ENCODE data around the gene BICDL2.

Gene BICDL2

DNA sequence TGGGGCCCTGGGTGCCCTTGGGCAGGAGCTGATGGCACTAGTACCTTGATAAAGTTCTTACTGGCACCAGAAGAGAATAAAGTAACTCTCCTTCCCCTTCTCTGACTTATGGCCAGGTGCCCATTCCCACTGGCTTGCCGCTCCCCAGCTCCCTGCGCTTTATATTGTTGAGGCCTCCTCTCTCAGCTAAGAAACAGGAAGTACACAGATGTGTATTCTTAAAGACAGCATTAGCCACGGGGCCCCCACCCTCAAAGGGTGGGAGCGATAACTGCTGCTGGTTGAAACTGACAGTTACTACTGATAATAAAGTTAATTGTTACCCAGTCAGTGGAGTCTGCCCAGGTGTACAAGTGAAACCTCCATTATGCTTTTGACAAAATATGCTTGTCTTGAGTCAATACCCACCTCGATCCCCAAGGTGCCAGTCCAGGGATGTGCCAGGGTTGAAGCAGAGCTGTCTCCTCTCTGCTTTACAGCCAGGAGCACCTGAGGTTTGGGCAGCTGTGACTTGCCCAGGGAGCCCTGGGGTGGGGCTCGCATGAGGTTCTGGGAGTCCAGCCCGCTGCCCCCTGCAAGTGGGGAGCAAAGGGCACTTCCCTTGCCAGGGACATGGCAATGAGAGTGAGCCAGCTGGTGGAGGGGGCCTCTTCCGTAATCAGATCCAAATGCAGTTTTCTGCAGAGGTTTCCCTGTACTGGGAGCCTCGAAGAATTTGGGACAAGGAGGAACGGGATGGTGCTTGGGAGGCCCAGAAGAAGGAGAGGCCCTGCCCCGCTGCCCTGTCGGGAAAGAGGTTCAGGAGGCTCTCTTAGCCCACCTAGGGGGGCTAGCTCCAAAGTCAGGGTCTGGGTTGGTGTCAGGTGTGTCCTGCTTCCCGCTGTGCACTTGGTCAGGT is 29.4 kb downstream of the BICDL2 start:
- DNase-seq: no peak

DNA sequence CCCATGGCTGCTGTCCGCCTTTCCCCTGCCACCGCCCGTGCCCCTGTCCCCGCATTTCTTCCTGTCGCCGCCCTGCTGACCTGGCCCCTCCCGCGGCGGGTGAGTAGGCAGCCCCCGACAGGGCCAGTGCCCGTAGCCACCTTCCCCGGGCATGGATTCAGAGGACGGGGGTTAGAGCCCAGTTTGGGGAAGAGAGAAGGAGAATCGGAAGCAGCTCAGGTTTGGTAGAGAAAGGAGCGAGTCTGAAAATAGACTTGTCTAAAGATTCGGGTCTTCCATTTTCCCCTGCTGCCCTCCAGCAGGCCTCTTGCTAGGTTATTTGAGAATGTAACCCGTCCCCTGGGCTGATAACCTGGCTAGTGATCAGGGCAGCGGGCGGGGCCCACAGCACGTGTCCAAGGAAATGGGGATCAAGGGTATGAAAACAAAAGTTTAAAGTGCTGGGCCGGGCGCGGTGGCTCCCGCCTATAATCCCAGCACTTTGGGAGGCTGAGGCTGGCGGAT is 31.9 kb downstream of the BICDL2 start:
- no peak for DNase-seq

DNA sequence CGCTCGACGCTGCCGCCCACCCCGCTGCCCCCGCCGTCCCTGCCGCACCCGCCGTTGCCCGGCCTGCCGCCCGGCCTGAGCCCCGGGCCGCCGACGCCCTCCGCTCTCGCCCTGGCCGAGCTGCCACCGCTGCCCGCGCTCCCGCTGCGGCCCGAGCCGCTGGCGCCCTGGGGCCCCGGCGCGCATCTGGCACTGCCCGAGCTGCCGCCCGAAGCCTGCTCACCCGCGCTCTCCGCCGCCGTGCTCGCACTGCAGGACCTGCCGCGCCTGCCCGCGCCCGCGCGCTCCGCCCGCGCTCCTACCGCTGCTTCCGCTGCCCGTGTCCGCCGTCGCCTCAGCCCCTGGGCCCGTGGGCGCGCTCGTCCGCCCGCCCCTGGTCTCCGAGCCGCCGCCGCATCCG is 32.4 kb downstream of the BICDL2 start:
- no peak for DNase-seq

DNA sequence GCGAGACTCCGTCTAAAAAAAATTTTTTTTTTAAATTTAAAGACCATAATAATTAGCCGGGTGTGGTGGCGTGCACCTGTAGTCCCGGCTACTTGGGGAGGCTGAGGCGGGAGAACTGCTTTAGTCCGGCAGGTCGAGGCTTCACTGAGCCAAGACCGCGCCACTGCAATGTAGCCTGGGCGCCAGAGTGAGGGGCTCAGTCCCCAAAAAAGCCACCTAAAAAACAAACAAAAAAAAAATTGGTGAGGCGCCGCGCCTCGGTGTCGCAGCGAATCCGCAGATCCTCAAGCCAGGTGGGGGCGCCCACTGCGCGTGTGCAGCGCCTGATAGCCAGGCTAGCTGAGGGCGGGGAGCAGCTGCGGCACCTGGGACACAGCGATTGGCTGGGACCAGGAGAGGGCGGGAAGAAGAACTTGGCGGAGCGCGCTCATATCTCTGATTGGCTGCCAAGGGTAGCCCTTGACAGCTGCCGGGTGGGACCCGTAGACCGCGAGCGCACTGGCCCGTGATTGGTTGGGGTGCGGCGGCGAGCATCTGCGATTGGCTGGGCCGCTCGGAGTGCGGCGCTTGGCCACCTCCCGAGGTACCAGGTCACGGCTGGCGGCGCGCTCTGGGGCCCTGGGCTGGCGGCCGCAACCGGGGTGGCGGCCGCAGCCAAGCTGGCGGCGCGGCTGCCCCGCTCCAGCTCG is 33.0 kb downstream of the BICDL2 start:
- DNase-seq: peak; percentile 93

DNA sequence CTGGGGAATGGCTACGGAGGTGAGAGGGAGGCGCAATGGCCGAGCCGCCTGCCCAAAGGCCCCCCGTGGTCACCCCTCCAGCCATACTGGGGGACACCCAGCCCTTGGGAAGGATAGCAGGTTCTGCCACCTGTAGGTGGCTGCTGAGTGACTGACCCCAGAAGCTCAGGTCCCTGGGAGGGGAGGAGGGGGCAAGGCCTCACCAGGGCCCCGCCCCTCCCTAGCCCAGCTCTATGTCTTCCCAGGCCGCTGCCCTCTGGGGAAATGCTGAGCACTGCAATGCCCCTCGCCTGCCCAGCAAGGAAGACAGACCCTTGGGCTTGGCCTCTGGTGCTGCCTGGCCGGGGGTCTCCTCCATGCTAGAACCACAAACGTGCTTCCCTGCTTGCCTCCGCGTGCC is 35.4 kb downstream of the BICDL2 start:
- no peak for DNase-seq

DNA sequence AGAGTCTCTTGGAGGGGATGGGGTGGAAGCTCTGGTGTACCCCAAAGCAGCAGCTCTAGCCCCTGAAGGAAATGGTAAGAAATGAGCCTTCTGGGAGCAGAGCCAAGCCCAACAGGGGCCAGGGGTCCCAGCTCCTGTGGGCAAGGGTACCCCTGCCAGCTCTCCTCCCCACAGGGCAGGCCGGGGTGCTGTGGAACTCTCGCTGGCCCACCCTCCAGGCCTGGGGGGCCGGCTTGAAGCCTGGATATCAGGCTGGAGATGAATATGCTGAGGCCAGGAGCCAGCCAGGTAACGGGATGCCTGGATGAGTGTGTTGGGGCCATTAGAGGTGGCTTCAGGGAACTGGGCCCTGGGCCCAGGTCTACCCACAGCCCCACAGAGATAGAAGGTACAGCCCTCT is 36.2 kb downstream of the BICDL2 start:
- no peak for DNase-seq

DNA sequence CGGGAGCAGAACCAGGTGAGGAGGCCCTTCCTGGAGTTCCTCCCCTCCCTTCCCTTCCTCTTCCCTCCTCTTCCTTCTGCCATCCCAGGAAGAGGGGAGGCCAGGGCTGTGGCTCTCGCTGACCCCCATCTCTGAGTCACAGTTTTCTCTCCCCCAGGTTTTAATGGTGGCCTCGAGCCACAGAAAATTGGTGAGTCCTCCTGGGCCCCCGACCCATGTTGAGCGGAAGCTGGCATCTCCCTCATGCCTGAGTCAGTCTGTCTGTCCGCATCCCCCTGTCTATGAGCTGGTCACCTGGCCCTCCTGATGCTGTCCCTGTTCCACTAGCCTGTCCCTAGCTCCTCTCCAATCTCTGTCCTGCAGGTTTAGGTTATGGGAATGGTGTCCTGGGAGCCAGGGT is 36.8 kb downstream of the BICDL2 start:
- DNase-seq: no peak

DNA sequence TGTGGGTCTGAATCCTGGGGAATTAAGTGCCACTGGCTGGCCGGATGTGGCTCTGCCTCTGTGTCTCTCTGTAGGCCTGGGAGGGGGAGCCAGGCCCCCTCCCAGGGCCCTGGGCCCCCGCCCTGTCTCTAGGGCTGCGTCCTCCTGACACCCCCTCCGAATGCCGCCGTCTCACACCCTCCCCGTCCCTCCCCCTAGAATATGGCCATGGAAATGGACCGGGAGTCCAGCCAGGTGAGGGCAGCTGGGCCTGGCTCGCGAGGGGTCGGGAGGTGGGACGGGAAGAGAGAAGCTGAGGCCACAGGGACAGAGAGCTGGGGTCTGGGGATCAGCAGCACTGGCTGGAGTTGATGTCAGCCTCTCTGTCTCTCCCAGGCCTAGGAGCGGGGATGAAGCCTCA is 40.4 kb downstream of the BICDL2 start:
- no peak for DNase-seq

DNA sequence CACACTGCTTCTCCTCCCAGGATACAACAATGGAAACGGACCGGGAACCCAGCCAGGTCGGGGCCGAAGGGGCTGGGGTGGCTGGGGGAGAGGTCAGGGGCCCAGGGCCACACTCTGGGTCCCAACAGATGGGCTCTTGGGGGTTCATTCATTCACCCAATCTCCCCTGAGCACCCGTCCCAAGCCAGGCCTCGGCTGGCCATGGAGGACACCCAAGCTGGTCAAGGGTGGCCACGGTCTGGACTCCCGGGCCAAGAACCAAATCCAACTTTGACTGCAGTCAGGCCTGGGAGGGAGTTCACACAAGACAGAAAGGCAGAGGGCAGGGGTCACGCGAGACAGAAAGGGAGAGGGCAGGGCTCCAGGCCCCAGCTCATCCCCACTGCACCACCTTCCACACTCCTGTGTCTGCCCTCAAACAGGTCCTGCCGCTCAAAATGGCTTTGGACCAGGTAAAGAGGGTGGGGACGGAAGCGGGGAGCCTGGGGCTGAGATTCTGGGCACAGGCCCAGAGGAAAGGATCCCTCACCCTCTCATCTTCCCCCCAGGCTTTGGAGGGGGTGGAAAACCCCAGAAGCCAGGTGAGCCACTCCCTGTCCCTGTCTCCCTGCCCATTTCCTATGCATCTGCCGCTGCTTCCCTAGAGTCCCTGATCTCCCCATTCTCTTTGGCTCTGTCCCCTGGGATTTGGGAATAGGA is 44.2 kb downstream of the BICDL2 start:
- no peak for DNase-seq

DNA sequence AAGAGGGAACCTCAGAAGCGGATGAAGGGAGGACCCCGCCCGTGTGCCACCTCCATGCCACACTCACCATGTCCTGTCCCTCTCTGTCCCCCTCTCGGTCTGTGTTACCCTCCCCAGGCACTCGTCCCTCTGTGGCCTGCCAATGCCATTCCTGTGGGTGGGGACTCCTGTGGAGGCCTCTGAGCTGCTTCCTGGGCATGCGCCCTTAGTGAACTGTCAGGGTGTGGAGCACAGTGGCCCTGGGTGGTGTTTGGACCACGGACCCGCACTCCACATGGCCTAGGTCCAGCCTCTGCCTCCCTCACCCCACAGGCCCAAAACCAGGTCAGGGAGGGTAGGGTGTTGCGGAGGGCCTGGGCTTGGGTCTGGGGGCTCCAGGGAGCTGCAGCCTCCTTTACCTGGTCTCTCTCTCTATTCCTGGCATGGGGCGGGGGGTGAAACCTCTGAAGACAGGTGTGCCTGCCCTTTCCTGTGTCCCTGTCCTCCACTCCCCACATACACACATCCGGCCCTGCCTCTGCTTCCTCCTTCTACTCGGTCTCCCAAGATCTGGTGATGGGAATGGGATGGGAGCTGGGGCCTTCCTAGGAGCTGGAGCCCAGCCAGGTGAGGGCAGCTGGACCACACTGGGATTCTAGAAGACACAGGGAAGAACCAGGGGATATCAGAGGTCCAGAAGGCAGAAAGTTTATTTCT is 45.0 kb downstream of the BICDL2 start:
- DNase-seq: no peak

DNA sequence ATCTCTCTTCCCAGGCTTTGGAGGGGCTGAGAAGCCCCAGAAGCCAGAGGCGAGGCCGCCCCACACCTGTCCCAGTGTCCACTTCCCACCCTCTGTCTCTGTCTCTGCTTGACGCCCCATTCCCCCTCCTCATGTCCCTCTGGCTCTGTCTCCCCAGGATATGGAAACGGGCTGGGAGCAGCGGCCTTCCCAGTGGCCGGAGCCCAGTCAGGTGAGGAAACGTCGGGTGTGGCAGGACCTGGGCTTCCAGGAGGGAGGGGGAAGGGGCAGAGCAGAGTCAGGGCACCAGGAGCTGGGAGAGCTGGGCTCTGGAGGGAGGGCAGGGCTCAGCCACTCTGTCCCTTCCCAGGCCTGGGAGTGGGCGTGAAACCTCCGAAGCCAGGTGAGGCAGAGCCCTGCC is 45.9 kb downstream of the BICDL2 start:
- no peak for DNase-seq

DNA sequence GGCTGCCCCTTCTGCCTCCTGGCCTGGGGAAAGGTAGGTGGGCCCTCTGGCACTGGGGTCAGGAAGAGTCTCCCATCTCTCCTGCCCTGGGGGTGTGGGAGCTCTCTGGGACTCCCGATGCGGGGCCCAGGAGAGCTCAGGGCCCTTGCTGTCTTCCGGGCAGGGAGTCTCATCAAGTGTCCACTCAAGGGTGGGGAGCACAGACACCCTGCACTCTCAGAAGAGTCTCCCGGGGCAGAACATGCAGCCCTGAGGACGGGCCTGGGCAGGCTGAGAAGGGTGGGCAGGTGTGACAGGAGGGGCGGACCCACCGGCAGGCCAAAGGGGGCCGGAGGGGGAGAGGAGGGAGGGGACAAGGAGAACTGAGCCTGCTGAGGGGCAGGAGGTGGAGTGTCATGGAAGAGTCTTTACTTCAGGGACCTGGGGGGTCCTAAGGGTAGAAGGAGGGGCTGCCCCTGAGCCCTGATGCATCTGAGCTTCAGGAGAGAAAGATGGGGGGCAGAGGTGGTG is 48.1 kb downstream of the BICDL2 start:
- DNase-seq: no peak

DNA sequence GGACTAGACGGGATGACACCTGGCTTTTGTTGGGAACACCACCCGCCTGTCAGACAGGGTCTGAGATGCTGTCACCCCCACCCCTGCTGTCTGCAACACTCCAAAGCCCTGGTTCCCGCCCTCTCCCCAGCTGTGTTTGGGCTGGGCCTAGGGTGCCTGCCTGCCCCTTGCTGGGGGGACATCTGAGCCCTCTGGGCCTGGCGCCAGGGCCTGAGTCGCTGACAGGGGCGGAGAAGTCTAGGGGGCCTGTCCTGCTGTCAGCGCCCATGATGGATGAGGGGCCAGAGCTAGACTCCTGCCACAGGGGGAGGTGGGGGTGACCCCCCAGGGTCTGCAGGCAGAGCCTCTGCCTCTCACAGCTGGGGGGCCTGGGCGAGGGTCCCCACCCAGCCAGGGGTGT is 48.9 kb downstream of the BICDL2 start:
- no peak for DNase-seq

DNA sequence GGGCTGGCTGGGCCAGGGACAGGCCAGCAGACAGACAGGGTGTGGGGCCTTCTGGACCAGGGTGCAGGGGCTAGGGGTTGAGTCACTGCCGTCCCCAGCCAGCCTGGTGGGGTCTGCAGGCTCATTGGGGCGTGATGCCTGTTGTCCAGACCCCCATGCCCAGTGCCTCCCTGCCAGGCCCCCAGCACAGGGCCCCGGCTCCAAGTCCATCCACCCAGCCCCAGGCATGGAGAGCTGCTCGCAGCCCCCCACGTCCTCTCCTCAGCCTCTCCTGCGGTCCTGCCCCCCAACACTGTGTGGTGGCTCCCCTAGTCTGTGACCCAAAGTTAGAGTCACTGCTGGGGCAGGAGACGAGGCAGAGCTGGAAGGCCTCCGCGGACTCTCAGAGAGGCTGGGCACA is 49.5 kb downstream of the BICDL2 start:
- DNase-seq: no peak

DNA sequence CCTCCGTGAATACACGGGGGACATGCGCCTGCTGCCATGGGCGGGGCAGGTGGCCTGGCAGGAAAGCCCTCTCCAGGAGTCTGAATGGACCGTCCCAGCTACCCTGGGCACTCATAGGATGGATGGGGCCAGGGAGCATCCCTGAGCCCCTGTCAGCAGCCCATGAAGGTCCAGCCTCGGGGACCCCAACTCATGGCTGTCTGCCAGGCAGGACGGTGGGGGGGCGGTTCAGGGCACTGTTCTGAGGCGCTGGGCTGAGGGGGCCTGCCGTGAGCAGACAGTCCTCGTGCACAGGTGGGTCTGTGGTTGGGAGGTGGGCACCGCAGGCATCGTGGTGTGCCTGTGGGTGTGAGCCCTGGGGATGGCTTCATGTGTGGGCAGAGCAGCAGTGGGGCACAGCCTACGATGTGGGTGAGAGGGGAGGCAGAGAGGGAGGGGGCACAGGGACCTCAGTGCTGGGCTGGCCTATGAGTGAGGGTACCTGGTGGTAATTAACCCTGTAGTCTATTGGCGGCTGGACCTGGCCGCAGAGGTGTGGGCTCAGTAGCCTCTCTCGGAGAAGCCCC is 50.0 kb downstream of the BICDL2 start:
- no peak for DNase-seq

DNA sequence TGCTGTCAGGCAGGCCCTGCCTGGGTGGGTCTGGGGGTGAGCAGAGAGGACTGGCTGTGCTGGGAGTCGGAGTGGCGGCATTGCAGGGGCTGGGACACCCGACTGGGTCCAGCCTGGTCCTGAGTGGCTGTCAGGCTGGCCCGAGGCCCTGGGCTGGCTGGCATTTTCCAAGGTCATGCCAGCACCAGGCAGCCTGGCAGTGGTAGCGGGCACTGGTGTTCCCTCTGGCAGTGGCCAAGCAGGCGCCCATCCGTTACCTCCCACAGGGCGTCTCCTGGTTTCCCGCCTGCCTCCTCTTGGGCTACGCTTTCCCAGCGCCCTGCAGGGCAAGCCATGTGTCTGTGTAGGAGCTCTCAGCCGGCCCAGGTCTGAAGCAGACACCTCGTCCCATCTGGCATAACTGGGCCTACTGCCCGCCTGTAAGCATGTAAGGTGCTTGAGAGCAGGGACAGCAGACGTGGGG is 50.8 kb downstream of the BICDL2 start:
- DNase-seq: no peak

DNA sequence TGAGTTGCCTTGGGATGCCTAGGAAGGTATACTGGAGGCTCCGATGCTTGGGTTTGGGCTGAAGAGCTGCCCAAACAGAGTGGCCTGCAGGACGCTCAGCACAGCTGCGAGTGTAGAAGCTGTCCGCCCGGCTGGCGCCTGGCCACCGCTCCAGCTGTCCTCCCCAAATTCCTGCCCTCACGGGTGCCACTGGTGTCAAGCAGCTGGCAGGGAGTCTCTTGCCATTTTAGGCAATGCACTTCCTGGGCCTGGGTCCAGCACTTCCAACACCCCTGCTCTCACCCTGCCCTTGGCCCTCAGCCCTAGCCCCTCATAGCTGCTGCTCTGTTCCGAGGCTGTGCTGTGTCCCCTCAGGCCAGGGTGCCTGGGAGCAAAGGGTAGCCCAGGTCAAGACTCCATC is 51.3 kb downstream of the BICDL2 start:
- DNase-seq: no peak

DNA sequence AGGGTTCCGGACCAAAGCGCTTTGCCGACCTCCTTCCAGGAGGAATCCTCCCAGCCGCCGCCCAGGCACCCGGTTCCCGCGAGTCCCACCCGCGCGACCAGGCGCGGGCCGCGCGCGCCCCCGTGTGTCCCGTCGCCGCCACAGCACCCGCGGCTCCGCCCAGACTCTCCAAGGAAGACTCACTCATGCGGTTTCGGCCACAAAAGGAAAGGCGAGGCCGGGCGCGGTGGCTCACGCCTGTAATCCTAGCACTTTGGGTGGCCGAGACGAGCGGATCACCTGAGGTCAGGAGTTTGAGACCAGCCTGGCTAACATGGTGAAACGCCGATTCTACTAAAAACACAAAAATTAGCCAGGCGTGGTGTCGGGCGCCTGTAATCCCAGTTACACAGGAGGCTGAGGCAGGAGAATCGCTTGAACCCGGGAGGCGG is 53.0 kb downstream of the BICDL2 start:
- DNase-seq: peak; percentile 90

DNA sequence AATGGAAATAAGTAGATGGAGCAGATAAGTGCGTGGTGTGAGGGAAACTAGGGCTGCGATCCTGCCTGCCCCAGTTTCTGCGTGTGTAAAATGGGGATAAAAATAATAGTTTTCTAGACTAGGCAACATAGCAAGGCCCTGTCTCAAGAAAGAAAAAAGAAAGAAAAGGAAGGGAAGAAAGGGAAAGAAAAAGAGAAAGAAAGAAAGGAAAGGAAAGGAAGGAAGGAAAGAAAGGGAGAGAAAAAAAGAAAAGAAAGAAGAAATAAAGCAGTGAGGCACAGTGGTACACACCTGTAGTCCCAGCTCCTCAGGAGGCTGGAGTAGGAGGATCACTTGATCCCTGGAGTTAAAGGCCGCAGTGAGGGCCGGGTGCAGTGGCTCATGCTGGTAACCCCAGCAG is 54.3 kb downstream of the BICDL2 start:
- DNase-seq: no peak

DNA sequence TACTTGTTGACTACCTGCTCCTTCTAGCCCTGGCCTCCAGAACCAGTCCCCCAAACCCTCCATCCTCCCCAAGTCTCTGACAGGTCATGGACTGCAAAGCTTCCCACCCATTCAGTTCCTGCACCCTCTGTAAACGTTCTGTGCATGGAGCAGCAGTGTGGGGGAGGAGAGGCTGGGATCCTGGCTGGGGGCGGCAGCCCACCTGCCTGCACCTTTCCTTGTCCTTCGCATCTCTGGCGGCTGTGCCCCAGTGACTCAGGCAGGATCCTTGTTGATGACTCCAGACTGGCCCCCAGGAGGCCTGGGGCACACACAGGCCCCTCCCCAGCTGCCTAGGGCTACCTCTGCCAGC is 54.9 kb downstream of the BICDL2 start:
- DNase-seq: no peak

DNA sequence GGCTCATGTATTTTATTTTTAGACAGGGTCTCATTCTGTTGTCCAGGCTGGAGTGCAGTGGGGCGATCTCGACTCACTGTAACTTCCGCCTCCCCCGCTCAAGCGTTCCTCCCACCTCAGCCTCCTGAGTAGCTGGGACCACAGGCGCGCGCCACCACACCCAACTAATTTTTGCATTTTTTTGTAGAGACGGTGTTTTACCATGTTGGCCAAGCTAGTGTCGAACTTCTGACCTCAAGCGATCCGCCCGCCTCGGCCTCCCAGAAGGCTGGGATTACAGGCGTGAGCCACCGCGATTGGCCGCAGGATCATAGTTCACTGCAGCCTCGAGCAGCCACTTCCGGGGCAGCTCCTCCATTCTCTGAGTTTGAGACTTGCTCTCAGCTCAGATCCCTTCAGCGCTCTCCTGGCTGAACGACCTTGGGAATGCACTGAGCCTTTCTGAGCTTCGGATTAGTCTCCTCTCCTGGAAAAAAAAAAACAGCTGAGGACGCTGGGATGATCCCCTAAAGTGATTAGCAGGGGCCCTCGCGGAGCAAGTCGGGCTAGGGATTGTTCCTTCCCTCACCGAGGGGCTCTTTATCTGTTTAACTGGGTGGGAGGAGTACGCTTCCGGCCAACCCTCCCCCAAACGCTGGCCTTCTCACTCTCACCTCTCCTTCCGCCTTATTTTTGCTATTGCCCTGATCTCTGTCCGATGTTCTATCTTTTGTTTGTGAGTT is 55.4 kb downstream of the BICDL2 start:
- DNase-seq: no peak
